ENCODE data around the gene CNTD1.
A peak's percentile ranks its signal among the peaks of the same experiment; 100 is the strongest.

Gene CNTD1

DNA sequence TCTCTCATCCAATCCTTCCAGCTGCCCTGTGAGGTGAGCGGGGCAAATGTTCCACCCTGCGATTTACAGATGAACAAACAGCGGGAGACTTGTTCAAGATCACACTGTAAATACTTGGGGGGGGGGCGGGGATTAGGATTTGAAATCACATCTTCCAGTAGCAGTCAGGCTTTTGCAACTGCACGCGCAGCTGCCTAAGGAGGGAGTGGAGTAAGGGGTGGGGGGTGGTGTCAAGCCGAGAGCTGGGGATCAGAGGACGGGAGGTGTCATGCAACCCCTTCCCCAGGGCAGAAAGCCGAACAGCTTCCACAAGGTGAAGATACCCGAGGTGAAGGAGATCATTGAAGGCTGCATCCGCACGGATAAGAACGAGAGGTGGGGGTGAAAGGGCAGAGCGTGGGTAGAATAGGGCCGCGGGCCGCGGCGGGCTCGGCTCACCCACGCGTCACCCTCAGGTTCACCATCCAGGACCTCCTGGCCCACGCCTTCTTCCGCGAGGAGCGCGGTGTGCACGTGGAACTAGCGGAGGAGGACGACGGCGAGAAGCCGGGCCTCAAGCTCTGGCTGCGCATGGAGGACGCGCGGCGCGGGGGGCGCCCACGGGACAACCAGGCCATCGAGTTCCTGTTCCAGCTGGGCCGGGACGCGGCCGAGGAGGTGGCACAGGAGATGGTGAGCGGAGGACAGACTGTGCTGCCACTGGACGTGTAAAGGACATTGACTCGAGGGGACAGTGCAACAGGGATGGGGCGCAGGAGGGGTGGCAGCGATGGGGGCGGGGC, 13.7 kb upstream of the CNTD1 start:
- H3K36me3 Mint-ChIP-seq (ENCODE audit: low read depth) = no peaks in the 10 kb centered on the region
- no peak for ATAC-seq
- DNase-seq = no peak
- H3K9me3 Mint-ChIP-seq = no peaks in the 10 kb centered on the region
- H3K4me1 Mint-ChIP-seq = peaks cover 26% of the 10 kb centered on the region
- no peak overlapping the region for H3K4me3 Mint-ChIP-seq
- H3K27me3 Mint-ChIP-seq = peaks cover 76% of the 10 kb centered on the region
- H3K27ac Mint-ChIP-seq = no peak overlapping the region

- H3K27ac Mint-ChIP-seq = no peak overlapping the region
- peaks cover 66% of the 10 kb centered on the region for H3K27me3 Mint-ChIP-seq
- H3K36me3 Mint-ChIP-seq (ENCODE audit: low read depth) = no peaks in the 10 kb centered on the region
- no peak for DNase-seq
- H3K4me1 Mint-ChIP-seq = peaks cover 20% of the 10 kb centered on the region
- H3K9me3 Mint-ChIP-seq = no peaks in the 10 kb centered on the region
- no peak overlapping the region for H3K4me3 Mint-ChIP-seq
- ATAC-seq = no peak
Observed at GRCh38 chr17:42787266-42787665, 11.4 kb upstream of the CNTD1 start.

DNA sequence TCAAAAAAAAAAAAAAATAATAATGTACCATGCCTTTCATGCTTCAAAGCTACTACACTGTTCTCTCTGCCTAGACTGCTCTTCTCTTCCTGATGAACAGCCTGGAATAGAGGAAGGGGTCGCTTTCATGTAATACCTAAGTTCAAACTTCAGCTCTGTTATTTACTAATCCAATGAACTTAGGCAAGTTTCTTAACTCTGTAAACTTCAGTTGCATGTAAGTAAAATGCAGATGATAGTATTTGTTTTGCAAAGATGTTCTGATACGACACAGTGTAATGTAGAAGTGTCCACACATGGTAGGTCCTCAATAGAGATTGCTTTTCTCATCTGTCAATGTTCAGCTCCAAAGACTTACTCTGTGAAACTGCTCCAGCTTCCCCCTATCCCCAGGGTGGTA, 6.7 kb upstream of the CNTD1 start:
- Mint-ChIP-seq H3K9me3 (no peaks in the 10 kb centered on the region), H3K4me1 (peaks cover 2% of the 10 kb centered on the region), H3K27me3 (peaks cover 21% of the 10 kb centered on the region), H3K27ac (no peak overlapping the region), H3K4me3 (no peak overlapping the region), H3K36me3 (ENCODE audit: low read depth) (peaks cover 3% of the 10 kb centered on the region)
- DNase-seq (no peak), ATAC-seq (no peak)

GRCh38 chr17:42792545-42792944, 6.1 kb upstream of the CNTD1 start:
- H3K4me1 Mint-ChIP-seq = peaks cover 8% of the 10 kb centered on the region
- DNase-seq (no peak), ATAC-seq (no peak)
- H3K27me3 Mint-ChIP-seq = peaks cover 17% of the 10 kb centered on the region
- H3K4me3 Mint-ChIP-seq = no peak overlapping the region
- H3K27ac Mint-ChIP-seq = no peak overlapping the region
- no peaks in the 10 kb centered on the region for H3K9me3 Mint-ChIP-seq
- peaks cover 3% of the 10 kb centered on the region for H3K36me3 Mint-ChIP-seq (ENCODE audit: low read depth)

GRCh38 chr17:42795061-42795460, 3.6 kb upstream of the CNTD1 start:
- no peak overlapping the region for H3K27ac Mint-ChIP-seq
- peaks cover 4% of the 10 kb centered on the region for H3K9me3 Mint-ChIP-seq
- H3K36me3 Mint-ChIP-seq (ENCODE audit: low read depth) = peaks cover 6% of the 10 kb centered on the region
- no peak for ATAC-seq
- no peak overlapping the region for H3K4me3 Mint-ChIP-seq
- no peak for DNase-seq
- peaks cover 18% of the 10 kb centered on the region for H3K4me1 Mint-ChIP-seq
- H3K27me3 Mint-ChIP-seq = peaks cover 4% of the 10 kb centered on the region

GRCh38 chr17:42795465-42795864, 3.2 kb upstream of the CNTD1 start:
- no peak overlapping the region for H3K27ac Mint-ChIP-seq
- ATAC-seq (no peak), DNase-seq (no peak)
- H3K4me3 Mint-ChIP-seq = no peak overlapping the region
- peaks cover 2% of the 10 kb centered on the region for H3K27me3 Mint-ChIP-seq
- H3K4me1 Mint-ChIP-seq = peaks cover 18% of the 10 kb centered on the region
- peaks cover 4% of the 10 kb centered on the region for H3K9me3 Mint-ChIP-seq
- H3K36me3 Mint-ChIP-seq (ENCODE audit: low read depth) = peaks cover 6% of the 10 kb centered on the region

DNA sequence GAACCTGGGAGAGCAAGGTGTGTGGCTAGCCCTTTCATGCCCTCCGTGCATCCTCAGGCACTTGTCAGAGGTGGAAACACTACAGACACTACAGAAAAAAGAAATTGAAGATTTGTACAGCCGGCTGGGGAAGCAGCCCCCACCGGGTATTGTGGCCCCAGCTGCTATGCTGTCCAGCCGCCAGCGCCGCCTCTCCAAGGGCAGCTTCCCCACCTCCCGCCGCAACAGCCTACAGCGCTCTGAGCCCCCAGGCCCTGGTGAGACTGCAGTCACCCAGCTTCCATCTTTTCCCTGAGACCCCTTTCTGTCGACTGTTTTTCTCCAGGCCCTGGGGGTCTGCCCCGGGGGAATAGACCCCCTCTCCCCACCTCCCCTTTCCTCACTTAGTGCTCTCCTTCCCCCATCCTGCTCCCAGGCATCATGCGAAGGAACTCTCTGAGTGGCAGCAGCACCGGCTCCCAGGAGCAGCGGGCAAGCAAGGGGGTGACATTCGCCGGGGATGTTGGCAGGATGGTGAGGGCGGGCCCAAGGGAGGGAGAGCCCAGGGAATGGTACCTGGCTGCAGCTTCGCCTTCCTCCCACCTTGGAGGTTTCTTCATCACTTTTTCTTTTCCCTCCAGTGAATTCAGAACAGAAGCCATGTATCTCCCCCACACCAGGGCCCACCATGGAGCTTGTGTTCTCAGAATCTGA, 2.4 kb upstream of the CNTD1 start:
- Mint-ChIP-seq H3K36me3 (ENCODE audit: low read depth) (peaks cover 6% of the 10 kb centered on the region), H3K27me3 (peaks cover 2% of the 10 kb centered on the region), H3K27ac (no peak overlapping the region), H3K9me3 (peaks cover 4% of the 10 kb centered on the region), H3K4me1 (peaks cover 18% of the 10 kb centered on the region), H3K4me3 (no peak overlapping the region)
- no peak for ATAC-seq
- no peak for DNase-seq

DNA sequence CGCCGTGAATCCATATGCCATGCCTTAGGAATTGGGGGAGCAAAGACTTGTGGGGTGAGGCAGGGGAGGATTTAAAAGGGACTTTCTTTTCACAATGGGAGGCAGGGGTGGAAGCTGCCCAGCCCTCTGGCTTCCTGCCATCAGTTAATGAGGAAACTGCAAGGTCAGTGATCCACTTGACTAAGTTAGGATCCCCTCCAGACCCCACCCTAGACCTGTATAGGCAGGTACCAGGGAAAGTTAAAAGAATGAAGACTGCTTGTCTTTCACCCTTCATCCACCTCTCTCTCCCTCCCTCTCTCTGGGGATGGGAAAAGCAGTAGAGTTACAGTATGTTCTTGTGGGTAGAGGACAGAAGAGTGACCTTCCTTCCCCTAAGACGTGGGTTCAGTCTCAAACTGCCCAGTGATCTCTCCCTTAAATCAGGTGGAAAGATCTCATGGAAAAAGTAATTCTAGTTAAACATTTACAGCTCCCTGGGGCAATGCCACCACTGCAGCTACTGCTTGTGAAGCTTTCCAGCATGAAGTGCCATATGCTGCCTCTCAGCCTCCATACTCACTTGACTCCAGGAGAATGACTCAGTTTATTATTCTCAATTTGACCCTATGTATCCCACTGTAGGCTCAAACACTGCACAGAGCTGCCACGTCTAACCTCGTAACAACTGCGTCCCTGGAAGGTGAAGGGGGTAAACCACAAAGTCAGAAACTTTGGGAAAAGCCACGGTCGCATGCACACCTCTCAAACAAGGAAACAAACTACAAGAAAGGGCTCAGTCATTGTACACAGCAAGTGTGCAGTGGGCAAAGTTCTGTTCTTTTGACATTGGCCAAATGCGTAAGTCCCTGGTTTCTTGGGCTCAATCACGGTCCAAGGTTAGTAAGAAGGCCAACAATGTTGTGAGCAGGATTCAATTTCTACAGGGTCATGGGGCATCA, 1.3 kb upstream of the CNTD1 start:
- DNase-seq (no peak), ATAC-seq (no peak)
- H3K36me3 Mint-ChIP-seq (ENCODE audit: low read depth) = peaks cover 6% of the 10 kb centered on the region
- peak overlapping the region; percentile 89 for H3K4me3 Mint-ChIP-seq
- peaks cover 4% of the 10 kb centered on the region for H3K9me3 Mint-ChIP-seq
- no peak overlapping the region for H3K27ac Mint-ChIP-seq
- H3K27me3 Mint-ChIP-seq = peaks cover 2% of the 10 kb centered on the region
- peaks cover 18% of the 10 kb centered on the region for H3K4me1 Mint-ChIP-seq

GRCh38 chr17:42798011-42798382, 664 bp upstream of the CNTD1 start:
- peaks cover 18% of the 10 kb centered on the region for H3K4me1 Mint-ChIP-seq
- no peak for DNase-seq
- H3K27me3 Mint-ChIP-seq = peaks cover 2% of the 10 kb centered on the region
- H3K4me3 Mint-ChIP-seq = peak overlapping the region; percentile 89
- H3K27ac Mint-ChIP-seq = peak overlapping the region; percentile 70
- no peak for ATAC-seq
- peaks cover 4% of the 10 kb centered on the region for H3K9me3 Mint-ChIP-seq
- H3K36me3 Mint-ChIP-seq (ENCODE audit: low read depth) = peaks cover 6% of the 10 kb centered on the region

DNA sequence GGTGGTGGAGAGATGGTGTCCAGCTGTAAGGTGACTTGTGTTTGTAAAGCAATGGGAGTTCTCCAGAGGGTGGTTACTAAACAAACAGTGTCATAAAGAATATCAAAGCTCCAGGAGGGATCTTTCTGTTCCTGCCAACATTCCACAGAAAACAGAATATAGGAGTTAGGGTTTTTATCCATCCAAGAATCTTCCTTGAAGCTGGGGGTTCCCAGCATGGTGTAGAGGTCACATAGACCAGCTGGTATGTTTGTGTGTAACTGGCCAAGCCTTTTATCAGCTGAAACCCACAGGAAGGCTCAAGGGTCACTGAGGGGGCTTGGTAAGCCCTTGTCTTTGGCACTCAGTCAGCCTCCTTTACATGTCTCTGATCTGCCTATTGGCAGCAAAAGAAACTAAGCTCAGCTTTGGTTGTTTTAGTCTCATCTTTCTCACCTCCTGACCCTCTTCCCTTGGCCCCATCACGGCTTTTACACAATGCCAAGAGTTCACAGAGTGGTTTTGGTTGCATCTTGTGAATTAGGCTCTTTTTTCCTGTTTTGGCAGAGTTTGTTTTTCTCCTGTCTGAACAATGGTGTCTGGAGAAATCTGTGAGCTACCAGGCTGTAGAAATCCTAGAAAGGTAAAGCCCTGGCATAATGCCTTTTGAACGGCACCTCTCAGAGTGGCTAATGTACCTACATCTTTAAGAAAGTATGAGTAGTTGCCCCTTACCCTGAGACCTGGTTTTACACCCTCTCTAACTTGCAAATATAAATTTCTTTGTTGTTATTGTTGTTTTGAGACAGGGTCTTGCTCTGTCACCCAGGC, 4.6 kb downstream of the CNTD1 start:
- H3K9me3 Mint-ChIP-seq = peaks cover 4% of the 10 kb centered on the region
- no peak for DNase-seq
- no peak overlapping the region for H3K4me3 Mint-ChIP-seq
- no peak for ATAC-seq
- H3K4me1 Mint-ChIP-seq = peaks cover 6% of the 10 kb centered on the region
- H3K27ac Mint-ChIP-seq = no peak overlapping the region
- peaks cover 2% of the 10 kb centered on the region for H3K36me3 Mint-ChIP-seq (ENCODE audit: low read depth)
- H3K27me3 Mint-ChIP-seq = peaks cover 2% of the 10 kb centered on the region

- Mint-ChIP-seq H3K9me3 (no peaks in the 10 kb centered on the region), H3K4me3 (no peak overlapping the region), H3K27me3 (no peaks in the 10 kb centered on the region), H3K27ac (no peak overlapping the region), H3K4me1 (no peaks in the 10 kb centered on the region), H3K36me3 (ENCODE audit: low read depth) (no peaks in the 10 kb centered on the region)
- ATAC-seq (no peak), DNase-seq (no peak)
Observed at GRCh38 chr17:42804918-42805367, 6.3 kb downstream of the CNTD1 start.

GRCh38 chr17:42806249-42806648, 7.6 kb downstream of the CNTD1 start:
- H3K36me3 Mint-ChIP-seq (ENCODE audit: low read depth) = peaks cover 9% of the 10 kb centered on the region
- H3K4me1 Mint-ChIP-seq = no peaks in the 10 kb centered on the region
- no peaks in the 10 kb centered on the region for H3K27me3 Mint-ChIP-seq
- no peaks in the 10 kb centered on the region for H3K9me3 Mint-ChIP-seq
- H3K27ac Mint-ChIP-seq = no peak overlapping the region
- H3K4me3 Mint-ChIP-seq = no peak overlapping the region
- DNase-seq = no peak
- ATAC-seq = no peak

DNA sequence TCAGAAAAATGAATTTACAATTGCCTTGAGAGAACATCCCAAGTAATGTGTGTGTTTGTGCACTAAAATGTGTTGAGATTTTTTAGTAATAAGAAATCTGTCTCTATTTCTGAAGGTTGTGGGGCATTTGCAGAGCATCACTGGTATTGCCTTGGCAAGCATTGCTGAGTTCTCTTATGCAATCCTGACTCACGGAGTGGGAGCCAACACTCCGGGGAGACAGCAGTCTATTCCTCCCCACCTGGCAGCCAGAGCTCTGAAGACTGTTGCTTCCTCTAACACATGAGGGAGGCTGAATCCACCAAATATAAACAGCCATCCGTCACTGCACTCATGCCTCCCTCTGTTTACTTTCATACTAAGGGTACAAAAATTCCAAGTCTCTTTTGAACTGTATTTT, 10.6 kb downstream of the CNTD1 start:
- ATAC-seq (no peak), DNase-seq (no peak)
- H3K27ac Mint-ChIP-seq = no peak overlapping the region
- H3K4me1 Mint-ChIP-seq = no peaks in the 10 kb centered on the region
- H3K9me3 Mint-ChIP-seq = no peaks in the 10 kb centered on the region
- H3K36me3 Mint-ChIP-seq (ENCODE audit: low read depth) = peaks cover 17% of the 10 kb centered on the region
- H3K4me3 Mint-ChIP-seq = no peak overlapping the region
- no peaks in the 10 kb centered on the region for H3K27me3 Mint-ChIP-seq
